ENCODE data around the gene GRIA1.

- TF ChIP-seq CTCF (IDR thresholded peaks at IDR 0.05) (no peak), POLR2A (IDR thresholded peaks at IDR 0.05) (no peak)
Measured at GRCh38 chr5:153584126-153584959, 93.9 kb downstream of the GRIA1 start.

Data from breast epithelium (tissue), 3 donors.